Cardiac septum (tissue), 1 donor: ENCODE data around the gene CACNA1C. TPM values are rescaled to one million over a fixed set of nuclear protein-coding genes. Genes with fewer than 3 reads are reported as not detected.

Experiments
- DNase-seq: peaks from one replicate; pipeline ENCODE4 v3.0.0-alpha.2; 2020; ENCODE audit warnings: low spot score
- intact Hi-C: fragments of 100-400 bp; cut with DNase I; formaldehyde crosslinking; loops from one replicate; pipeline ENCODE4 v1.14.0; 2022
- total RNA-seq: library from RNA; stranded (reverse); fragmentation: NEBNext Ultra II Directional; extraction: Animal tissue kit (Norgen Biotek cat#: 25700); gene quantifications from one replicate; pipeline ENCODE4 v1.2.1, GENCODE V29; 2021
- donor health status: DM: no; HTN: no; CAD: no.

Gene CACNA1C
- total RNA-seq, 1 donor from 2014 or later, result 182 TPM

DNA sequence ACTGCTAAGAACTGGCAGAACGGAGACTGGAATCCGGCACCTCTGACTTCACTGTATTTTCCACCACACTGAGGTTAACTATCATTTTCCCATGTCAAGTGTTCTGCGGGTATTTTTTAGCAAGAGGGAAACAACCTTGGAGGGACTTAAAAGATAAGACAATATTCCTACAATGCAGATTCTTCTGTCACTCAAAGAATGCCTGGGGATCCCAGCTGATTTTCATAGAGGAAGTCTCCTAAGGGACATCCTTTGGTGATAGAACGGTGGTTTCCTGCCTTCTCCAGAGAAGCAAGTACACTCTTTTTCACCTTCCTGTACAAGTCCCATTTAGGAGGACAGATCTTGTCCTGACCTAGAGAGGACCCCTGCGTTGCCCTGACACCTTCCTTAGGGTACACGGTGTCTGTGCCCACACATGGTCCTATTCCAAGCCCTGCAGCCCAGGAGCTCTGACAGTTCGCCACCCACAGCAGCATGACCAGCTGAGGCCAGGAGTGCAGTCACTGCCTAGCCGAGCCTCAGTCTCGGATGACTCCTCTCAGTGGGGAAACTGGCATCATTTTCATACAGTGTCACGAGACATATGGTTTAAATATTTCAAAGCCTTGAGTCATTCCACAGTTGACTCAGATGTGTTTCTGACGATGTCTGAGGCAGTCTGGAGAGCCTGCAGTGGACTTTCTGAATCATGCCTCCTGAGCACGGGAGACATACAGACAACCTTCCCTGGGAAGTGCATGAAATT is 560.7 kb downstream of the CACNA1C start:
- no peak for DNase-seq

DNA sequence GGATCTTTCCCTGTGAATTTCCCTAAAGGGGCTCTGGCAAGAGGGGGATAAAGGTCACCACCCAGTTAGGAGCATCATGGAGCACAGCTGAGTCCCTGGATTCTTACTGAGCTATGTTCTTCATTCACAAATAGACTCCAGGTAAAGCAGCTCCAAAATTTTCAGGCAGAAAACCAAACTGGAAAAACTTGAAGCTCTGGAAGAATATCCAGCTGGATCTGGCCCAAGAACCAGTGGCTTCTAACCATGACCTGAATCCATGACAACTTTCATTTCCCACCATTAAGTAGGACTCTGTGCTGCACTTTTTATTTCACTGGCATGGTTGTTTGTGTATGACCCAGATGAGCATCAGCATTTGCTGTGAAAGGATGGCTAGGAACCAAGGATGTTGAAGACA is 561.6 kb downstream of the CACNA1C start:
- intact Hi-C loops, result no loop called here
- DNase-seq, result no peak

More for the DNA sequence above, 560.7 kb downstream of the CACNA1C start:
- intact Hi-C loops, result no loop called here

DNA sequence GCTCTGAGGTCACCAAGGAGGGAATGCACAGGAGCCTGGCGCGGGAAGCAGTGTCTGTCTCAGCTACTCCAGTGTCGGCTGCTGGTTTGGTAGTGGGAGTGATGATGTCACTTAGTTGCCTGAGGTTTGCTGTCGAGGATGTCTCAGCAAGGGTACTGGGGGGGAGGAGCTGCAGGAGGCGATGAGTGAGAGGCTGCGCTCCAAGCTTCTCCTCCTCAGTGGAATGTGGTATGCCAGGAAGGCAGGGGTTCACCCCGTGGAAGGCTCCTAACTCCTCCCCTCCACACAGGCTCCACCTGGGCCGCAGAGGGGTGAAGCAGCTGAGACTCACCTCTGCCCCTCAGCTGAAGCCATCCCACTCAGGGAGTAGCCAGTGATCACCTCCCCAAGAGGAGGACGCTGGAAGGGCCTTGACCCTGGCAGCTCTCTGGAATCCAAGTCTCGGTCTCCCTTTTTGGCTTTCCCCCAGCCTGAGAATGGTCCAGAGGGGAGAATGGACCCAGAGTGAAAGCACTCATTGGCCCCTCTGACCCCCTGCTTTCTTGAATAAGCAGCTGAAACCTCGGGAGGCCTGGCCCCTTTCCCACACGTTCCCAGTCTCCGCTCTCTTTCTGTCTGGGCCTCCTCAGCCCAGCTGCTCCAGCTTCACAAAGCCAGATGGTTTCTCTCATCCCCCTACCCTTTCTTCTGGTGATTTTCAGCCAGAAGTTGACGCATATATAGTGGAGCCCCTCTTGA is 563.0 kb downstream of the CACNA1C start:
- intact Hi-C loops, result no loop called here
- DNase-seq, result no peak

DNA sequence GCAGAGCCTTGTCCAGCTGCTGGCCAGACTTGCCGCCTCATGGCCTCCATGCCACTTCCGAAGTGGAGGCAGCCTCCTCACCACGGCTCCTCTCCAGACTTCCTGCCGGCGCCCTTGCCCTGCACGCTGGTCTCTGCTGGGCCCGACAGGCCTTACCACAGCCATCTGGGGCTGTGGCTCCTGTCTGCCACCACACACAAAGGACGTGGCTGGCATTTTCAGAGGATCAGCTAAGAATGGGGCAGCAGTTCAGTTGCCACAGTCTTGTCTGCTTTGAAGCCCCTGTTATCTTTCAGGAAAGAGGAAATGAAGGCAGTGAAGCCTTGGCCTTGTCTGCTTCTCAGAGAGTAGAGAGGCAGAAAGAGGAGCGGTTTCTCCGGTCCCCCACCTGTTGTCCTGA is 564.0 kb downstream of the CACNA1C start:
- DNase-seq, result no peak
- intact Hi-C loops, result no loop called here

DNA sequence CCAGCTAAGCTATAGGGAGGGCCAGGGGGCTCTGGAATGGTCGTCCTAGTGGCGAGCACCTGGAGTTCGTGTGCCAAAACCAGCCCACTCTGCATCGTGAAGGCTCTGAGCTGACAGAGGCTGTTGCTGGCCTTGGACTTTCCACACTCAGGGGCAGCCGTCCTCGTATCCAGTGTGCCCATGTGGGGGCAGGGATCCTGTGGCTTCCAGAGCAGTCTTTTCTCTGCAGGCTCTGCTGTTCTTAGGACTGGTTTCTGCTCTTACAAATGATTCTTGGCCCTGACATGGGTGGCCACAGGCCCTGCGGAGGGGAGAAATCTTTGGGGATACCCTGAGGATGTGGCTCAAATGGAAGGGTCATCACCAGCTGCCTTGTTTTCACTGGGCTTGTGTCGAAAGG is 564.6 kb downstream of the CACNA1C start:
- DNase-seq, result no peak
- intact Hi-C loops, result no loop called here

DNA sequence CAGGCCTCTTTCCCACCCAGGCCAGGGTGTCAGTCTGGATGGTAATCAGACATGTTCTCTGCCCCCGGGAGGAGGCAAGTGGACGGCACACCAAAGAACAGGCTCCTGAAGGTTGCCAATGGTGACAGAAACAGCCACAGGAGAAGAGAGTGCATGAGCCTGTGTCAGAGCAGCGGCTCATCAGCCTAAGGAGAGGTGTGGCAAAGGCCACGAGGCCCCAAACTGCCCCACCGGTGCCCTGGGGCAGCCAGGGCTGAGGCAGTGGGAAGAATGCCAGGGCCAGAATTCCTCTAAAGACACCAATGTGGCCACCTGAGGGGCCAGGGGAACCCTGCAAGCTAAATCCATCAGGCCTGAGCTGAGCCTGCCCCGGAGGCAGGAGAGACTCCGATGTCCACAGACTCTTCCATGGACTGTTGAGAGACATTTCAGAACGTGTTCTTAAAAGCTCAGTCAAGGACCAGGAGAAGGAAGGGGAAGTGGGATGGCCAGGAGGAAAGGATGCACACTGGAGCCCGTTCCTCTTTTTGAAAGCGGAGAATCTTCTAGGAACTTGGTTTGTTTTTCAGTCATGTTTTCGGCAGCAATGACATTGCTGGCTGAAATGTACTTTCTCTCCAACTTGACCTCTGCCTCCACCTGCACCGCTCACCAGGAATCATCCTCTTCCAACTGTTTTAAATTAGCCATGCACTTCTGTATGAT is 565.7 kb downstream of the CACNA1C start:
- DNase-seq, result no peak
- intact Hi-C loops, result no loop called here

DNA sequence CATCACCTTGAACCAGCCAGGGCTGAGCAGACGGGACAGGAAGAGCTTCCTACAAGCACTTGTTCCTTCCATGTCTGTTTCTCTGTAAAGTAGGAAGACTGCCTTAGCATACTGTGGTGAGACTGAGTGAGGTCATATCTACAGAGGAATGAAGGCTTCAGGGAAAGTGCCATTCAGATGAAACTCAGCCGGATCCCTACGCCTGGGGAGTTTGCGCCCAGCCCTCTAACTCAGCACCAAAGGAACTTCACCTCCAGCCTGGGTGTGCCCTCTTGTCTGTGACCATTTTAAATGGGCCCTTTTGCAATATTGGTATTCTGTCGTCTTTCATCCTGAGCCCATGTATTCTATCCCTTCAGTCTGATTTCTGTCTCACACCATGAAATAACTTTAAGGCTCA is 566.3 kb downstream of the CACNA1C start:
- intact Hi-C loops, result no loop called here
- no peak for DNase-seq

DNA sequence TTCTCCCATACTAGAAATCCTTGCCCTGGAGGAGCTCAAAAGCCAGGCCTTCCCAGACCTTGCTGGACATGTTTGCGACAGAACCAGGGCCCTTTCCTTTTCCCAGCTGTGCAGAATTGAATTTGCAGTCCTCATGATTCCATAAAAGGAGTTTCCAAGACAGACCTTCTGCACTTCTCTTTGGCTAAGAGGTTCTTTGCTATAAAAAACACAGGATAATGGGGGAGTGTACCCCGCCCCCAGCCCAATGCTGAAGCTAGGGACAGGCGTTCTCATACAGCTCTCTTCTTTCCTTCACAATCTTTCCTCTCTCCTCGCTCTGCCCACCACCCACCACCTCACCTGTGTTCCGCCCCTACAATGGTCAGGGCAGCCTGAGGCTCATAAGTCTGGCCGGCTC is 569.7 kb downstream of the CACNA1C start:
- no peak for DNase-seq
- intact Hi-C loops, result no loop called here

DNA sequence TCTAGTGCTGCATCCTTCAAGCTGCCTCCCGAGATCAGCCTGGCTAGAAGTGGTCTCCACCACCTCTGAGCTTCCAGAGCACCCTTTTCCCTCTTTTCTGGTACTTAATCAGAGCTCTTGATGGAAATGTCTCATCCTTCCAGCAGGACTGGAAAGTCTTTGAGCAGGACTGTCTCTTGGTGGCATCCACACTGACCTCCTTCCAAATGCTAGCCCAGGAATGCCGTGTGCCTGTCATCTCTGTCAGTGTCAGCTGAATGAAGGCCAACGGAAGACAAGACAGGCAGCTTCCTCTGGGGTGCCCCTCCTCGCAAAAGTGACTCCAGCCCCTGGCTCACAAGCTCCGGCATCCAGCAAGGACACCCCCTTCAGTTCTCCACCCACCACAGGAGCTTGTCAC is 570.7 kb downstream of the CACNA1C start:
- intact Hi-C loops, result no loop called here
- DNase-seq, result no peak

DNA sequence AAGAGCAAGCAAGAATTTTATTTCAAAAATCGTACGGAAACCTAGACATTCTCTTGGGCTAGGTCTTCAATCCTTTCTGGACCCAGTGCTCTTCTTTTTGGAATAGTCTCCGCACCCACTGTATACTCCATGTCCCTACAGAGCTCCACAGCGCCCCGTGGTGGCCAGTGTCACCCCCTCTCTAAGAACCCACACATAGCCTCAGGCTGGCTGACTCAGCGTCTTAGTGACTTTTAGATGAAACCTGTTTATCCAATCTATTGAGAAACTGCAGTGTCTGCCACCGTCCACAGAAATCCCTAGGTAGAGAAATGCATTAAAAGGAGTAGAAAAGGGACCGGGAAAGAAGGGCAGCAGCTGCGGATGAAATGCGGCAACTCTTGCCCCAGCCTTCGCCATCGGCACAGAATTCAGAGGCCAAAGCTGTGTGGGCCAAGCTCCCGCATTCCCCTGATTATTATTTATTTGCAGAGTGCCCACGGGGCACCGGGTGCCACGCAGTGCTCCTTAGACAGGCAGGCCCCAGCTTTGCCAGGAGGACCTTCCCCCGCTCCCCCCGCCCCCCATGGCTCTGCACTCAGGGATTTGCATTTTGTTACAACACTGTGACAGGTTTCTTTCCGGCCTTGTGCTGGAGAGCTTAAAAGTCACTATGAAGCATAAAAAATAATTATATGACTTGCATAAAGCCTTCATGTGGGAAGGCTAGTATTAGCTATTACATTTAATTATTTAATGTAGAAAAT is 571.9 kb downstream of the CACNA1C start:
- intact Hi-C loops, result no loop called here
- no peak for DNase-seq

DNA sequence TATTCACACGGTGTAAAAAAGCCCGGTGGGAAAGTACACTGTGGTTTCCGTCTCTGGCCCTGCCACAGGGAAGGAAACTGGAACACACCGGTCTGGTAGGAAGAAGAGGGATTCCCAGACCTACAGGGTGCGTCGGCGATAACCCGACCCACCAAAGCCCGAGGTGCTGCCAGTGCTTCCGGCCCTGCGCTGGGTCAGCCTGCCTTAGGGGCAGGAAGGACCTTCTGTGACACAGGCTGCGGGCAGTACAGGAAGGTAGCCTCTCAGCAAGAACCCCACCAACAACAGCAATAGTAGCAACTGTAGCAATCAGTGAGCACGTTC is 572.5 kb downstream of the CACNA1C start:
- intact Hi-C loops, result no loop called here
- DNase-seq, result no peak

DNA sequence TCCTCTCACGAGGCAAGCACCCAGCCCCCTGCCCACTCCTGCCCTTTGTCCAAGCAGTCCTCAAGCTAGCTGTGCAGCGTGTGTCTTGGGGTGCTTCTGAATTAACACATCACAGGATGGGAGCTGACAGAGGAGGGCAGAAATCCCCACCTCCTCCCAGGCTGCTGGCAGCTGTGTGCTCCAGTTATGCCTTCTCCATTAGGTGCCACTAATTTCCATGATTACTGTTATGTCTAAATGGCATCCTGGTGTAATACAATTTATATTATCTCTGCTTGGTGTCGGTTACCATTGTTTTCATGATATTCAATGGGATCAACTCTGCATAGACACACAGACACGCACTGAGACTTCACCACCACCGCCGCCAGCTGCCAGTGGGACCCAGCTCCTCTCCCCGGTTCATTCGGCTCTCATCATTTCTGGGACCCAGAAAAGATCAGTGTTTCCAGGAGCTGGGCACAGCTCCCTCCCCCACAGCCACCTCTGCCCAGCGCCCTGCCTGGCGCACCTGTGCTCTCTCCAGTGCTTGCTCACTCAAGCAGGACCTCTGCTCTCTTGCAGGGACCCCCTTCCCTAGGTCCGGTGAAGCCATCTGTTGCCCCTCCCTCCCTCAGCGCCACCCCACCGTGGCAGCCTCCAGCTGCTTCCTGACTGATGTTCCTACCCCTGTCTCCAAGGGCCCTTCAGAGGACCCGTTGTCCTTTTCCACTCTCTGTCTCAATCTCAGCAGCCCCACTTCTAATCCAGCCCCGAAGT is 574.5 kb downstream of the CACNA1C start:
- intact Hi-C loops, result no loop called here
- no peak for DNase-seq

DNA sequence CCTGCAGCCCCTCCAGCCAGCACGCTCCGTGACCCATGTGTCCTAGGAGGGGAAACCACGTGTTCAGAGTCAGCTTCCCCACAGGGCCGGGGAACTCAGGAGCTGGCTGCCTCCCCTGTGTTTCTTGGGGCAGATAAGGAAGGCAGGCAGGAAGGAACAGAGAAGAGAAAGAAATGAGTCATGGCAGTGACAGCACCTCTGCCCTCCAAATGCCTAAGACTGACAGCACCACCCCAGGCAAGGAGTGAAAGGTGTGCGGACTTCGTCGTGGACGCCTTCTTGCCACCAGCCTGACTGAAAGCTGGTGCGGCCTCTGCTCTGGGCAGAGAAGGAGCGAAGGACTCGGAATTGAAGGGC is 575.0 kb downstream of the CACNA1C start:
- no peak for DNase-seq
- intact Hi-C loops, result no loop called here

DNA sequence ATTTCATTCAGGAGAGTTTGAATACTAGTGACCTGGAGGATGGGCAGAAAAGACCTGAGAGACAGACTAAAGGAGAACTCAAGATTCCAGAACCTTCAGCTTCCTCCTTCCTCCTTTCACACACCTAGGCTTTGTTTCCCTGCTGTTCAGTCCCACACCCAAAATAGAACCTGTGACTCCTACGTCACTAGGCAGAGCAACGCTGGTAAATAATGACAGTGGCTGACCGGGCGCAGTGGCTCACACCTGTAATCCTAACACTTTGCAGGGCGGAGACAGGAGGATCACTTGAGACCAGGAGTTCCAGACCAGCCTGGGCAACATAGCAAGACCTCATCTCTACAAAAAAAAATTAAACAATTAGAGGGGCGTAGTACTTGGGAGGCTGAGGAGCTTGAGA is 575.6 kb downstream of the CACNA1C start:
- intact Hi-C loops, result no loop called here
- DNase-seq, result no peak

DNA sequence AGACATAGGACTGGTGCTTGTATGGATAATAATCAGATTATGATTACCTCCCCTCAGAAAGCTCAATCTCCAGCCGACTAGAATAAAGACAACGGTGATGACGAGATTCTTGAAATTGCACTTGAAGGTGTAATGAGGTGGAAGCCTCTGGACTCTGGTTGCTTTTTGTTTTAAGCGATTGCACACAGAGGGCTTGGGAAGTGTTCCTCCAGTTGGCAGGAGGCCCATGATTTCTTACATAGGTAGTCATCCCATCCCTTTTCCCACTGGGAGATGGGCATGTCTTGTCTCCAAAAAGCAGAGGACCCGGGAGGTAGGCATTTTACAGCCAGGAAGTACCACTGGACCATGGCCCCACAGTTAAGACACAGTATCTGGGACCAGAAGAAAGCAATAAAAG is 576.3 kb downstream of the CACNA1C start:
- no peak for DNase-seq

DNA sequence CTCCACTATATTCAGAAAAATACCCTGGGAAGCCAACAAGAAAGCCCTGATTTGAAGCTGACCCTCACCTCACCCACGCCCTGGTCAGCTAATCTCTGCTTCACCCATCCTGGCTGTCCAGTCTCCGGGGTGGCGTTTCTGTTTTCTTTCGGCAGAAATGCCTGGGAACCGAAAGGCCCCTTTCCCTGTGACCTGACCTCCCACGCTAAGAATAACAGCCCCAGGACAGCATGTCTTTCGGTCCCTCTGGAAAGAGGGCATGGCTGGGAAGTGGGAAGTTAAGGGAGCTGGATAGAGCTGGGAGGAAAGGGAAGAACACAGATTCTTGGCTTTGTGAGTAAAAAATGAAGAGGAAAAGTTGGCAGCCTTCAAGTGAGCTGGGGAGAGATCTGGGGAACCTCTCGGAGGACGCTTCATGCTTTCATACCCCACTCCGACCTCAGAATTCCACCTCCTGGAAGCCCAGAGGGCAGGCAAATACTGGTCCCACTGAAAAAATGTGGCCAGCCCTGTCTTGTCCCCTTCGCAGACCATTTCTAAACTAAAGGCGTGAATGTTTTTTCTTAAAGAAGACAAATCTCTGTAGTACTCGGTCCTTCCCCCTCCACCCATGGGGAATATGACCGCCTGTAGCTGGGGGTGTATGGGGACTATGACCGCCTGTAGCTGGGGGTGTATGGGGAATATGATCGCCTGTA is 579.0 kb downstream of the CACNA1C start:
- intact Hi-C loops, result no loop called here
- no peak for DNase-seq

More for the DNA sequence above, 576.3 kb downstream of the CACNA1C start:
- intact Hi-C loops, result no loop called here

DNA sequence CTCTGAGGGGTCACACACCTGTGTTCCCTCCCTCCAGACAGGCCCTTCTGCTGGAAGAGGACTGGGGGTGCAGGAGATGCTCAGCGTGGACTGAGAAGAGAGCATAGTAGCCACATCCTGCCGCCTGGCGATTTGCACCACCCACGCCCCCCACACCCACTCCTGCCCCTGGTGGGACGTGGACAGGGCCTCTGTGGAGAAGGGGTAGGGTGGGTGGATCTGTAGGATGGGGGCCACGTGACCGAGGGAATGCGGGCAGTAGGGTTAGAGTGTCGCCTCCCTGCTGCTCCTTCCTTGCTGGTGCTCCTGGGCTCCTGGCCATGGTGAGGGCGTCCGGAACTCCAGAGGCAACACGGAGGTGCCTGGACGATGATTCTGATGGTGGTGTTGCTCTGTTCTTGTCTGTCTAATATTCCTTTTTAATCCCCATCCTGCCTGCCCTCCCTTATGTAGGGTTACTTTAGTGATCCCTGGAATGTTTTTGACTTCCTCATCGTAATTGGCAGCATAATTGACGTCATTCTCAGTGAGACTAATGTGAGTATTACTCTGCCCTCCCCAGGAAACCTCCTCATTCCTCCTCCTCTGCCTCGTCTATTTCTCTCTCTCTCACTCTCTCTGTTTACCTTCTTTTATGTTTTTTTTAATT is 580.5 kb downstream of the CACNA1C start:
- no peak for DNase-seq
- intact Hi-C loops, result no loop called here

DNA sequence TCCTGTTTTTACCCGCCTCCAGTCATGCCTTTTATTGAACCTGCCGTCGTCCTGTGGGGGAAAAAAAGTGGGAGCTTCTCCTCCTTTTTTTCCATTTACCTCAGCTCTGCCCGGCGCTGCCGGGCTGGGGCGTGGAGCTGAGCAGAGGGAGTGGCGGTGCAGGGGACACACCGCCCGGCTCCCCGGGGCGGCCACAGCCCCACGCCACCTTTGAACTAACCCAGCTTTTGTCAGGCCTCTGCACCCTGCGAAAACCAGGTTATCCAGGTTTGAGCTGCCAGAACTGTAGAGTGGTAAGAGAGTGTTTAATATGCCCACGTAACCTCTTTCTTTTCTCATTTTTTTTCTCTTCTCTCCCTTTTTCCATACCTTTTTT is 581.0 kb downstream of the CACNA1C start:
- no peak for DNase-seq

DNA sequence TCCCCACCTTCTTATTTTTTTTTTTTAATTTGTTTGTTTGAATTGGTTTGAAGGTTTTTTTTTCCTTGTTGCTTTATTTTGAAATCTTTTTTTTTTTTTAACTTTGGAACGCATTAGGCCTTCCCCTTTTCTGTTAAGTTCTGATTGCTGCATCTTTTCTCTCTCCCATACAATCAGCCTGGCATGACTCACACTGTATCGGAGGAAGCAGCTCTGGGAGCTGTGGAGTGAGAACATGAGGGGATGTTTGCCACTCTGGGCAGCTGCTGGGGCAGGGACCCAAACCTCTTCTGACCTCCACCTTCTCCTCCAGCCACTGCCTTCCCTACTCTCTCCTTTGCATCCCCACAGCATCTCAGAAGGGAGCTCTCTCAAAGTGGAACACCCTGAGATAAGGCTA is 581.7 kb downstream of the CACNA1C start:
- DNase-seq, result peak; percentile 33
- intact Hi-C loops, result no loop called here

More for the DNA sequence above, 581.0 kb downstream of the CACNA1C start:
- intact Hi-C loops, result no loop called here
